ENCODE results near the gene NTRK3.

GRCh38 chr15:87887177-87887576 lies 369.4 kb downstream of the NTRK3 start:
- no peak for TF ChIP-seq CTCF (IDR thresholded peaks at IDR 0.05)
- TF ChIP-seq POLR2A (IDR thresholded peaks at IDR 0.05), result no peak
- no peak for TF ChIP-seq POLR2AphosphoS5 (IDR thresholded peaks at IDR 0.05)

All from prostate gland (tissue), 2 donors.